AG09319 (cell line): ENCODE measurements around the gene BCAS1.

Experiments used
- DNase-seq: peaks from one replicate; pipeline ENCODE4 v3.0.0-alpha.2; 2010; ENCODE audit warnings: low read depth; ENCODE audit errors: extremely low read depth
- TF ChIP-seq, protein P1 (sequence below): IDR thresholded peaks from 2 replicates; pipeline ENCODE4 v1.5.1; 2011; ENCODE audit warnings: low read depth, mild to moderate bottlenecking, inconsistent platforms, low read length, moderate library complexity

Gene BCAS1

DNA sequence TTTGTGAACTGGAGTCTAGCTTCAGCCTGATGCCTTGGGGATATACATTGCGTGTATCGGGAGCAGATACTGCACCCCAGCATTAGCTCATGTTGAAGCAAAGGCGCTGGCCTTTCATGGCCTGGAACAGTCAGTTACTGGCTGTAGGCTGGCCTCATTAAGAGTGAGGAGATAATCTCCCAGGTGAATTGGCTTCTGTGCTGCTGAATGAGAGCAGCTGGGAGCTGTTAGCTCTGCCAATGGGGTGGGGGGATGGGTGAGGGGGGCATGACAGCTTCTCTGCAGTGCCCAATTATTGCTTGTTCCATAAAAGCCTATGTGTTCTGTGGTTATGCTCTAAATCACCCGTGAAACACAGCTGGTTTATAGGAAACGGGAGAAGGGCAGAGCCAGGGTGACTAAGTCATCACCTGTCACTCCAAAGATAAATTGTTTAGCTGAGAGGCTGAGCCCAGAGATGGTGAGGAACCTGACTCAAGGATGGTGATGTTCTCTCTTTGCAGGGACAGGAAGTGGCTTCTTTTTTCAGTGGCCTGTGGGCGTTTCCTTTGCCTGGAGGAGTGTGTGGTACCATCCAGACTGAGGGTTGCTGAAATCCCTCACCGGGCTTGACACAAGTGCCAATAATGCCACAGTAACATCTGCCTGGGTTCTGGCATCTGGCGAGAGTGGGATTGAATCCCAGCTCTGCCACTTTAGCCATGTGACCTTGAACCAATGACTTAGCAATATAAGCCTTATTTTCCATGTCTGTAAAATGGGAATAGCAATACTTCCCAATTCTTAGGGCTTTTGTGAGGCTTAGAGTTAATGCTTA lies 170.8 kb downstream of the BCAS1 start:
- TF ChIP-seq, protein P1, sequence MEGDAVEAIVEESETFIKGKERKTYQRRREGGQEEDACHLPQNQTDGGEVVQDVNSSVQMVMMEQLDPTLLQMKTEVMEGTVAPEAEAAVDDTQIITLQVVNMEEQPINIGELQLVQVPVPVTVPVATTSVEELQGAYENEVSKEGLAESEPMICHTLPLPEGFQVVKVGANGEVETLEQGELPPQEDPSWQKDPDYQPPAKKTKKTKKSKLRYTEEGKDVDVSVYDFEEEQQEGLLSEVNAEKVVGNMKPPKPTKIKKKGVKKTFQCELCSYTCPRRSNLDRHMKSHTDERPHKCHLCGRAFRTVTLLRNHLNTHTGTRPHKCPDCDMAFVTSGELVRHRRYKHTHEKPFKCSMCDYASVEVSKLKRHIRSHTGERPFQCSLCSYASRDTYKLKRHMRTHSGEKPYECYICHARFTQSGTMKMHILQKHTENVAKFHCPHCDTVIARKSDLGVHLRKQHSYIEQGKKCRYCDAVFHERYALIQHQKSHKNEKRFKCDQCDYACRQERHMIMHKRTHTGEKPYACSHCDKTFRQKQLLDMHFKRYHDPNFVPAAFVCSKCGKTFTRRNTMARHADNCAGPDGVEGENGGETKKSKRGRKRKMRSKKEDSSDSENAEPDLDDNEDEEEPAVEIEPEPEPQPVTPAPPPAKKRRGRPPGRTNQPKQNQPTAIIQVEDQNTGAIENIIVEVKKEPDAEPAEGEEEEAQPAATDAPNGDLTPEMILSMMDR = no peak
- DNase-seq = no peak

- TF ChIP-seq, protein P1 = no peak
- no peak for DNase-seq
These were observed 171.8 kb downstream of the BCAS1 start for GRCh38 chr20:53898556-53898931.

GRCh38 chr20:53897884-53898555 lies 172.4 kb downstream of the BCAS1 start:
- TF ChIP-seq, protein P1 = no peak
- no peak for DNase-seq

DNA sequence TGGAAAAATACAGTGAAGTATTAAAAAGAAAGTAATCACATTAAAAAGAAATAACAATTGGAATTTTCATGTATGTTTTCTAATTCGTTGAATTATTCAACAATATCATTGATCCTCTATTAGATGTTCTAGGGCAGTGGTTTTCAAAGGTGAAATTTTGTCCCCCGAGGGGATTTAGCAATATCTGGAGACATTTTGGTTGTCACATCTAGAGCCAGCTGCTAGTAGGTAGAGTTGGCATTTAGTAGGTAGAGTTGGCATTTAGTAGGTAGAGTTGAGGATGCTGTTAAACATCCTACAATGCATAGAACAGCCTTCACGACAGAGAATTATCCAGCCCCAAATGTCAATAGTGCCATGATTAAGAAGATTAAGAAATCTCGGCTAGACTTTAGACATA lies 173.7 kb downstream of the BCAS1 start:
- TF ChIP-seq, protein P1 = no peak
- DNase-seq = no peak

DNA sequence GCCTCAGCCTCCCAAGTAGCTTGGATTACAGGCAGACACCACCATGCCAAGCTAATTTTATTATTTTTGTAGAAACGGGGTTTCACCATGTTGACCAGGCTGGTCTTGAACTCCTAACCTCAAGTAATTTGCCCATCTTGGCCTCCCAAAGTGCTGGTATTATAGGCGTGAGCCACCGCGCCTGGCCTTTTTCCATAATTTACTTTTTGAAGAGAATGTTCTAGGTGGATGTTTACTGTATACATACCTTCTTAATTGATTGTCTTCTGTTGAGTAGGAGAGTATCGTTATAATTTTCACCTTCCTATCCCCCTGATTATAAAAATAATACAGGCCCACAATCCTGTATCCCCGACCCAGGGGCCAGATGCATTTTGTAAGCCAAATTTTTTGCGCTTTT lies 174.4 kb downstream of the BCAS1 start:
- TF ChIP-seq, protein P1 = no peak
- no peak for DNase-seq

DNA sequence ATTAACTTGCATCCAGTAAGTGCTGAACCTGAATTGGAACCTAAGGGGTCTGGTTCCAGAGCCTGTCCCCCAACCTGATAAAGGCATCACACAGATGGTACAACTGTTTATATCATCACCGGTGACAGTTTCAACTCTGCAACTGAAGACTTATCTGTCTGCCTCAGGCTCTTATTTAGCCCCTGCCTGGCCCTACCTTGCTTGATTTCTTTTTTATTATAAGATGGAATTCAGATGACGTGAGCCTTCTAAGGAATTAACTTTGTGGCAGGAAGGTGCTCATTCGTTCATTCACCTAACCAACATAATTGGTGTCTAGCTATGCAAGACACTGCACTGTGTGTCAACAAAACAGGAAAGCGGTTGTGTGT lies 175.0 kb downstream of the BCAS1 start:
- DNase-seq = no peak
- TF ChIP-seq, protein P1 = no peak

- TF ChIP-seq, protein P1 = no peak
- DNase-seq = no peak
These were observed 175.5 kb downstream of the BCAS1 start for GRCh38 chr20:53894707-53895384.
